IMR-90 (cell line): ENCODE measurements around the gene COL4A3. TPM values are rescaled to one million over a fixed set of nuclear protein-coding genes. Genes with fewer than 3 reads are reported as not detected.

Experiments used
- ATAC-seq: fragments of 200-7000 bp; cut with Tn5 transposase; 2 replicates; pipeline ENCODE4 v1.9.1; 2020; ENCODE audit warnings: low read depth, mild to moderate bottlenecking, moderate library complexity
- BruUV-seq: library from RNA; stranded (reverse); fragments of 400-500 nt; replicated peaks from 2 replicates; lab custom pipeline; 2021; lab: Mats Ljungman, UMichigan
- CTCF ChIA-PET: fragments of 300-600 bp; formaldehyde crosslinking; extraction: SDS; loops from one replicate; lab custom pipeline; 2021; ENCODE audit warnings: antibody characterized with exemption; lab: Yijun Ruan, JAX
- POLR2A ChIA-PET: fragments of 300-600 bp; sonication (Branson Sonifier 250); formaldehyde crosslinking; loops from one replicate; lab custom pipeline; 2022; ENCODE audit warnings: antibody characterized with exemption; ENCODE audit not compliant: unreplicated experiment; lab: Charles Lee
- DNase-seq: peaks from one replicate; pipeline ENCODE4 v3.0.0; 2013
- H2AFZ ChIP-seq: replicated peaks from 2 replicates; pipeline ENCODE3; 2013; ENCODE audit warnings: low read length, mild to moderate bottlenecking; ENCODE audit not compliant: poor library complexity
- H2AK5ac ChIP-seq: 2 replicates; pipeline ENCODE4 v1.6.1; 2013; ENCODE audit warnings: low read depth, low read length, inconsistent platforms
- H2AK9ac ChIP-seq: replicated peaks from 2 replicates; pipeline ENCODE3; 2013; ENCODE audit warnings: mild to moderate bottlenecking, low read depth, low read length, moderate library complexity; ENCODE audit not compliant: poor library complexity
- H2BK120ac ChIP-seq: 2 replicates; pipeline ENCODE4 v1.6.1; 2013; ENCODE audit warnings: low read depth, low read length, inconsistent platforms
- H2BK15ac ChIP-seq: 3 replicates; pipeline ENCODE4 v1.6.1; 2013; ENCODE audit warnings: low read depth, low read length, inconsistent platforms
- H2BK20ac ChIP-seq: 2 replicates; pipeline ENCODE4 v1.6.1; 2013; ENCODE audit warnings: low read depth, mild to moderate bottlenecking, inconsistent platforms, low read length, moderate library complexity
- H2BK5ac ChIP-seq: 2 replicates; pipeline ENCODE4 v1.6.1; 2013; ENCODE audit warnings: mild to moderate bottlenecking, low read depth, low read length, inconsistent platforms; ENCODE audit not compliant: poor library complexity, severe bottlenecking
- H3K14ac ChIP-seq: replicated peaks from 2 replicates; pipeline ENCODE4 v1.6.1; 2013; ENCODE audit warnings: low read depth, low read length, inconsistent platforms
- H3K18ac ChIP-seq: 2 replicates; pipeline ENCODE4 v1.6.1; 2013; ENCODE audit warnings: low read depth, low read length, control low read depth
- H3K23ac ChIP-seq: 2 replicates; pipeline ENCODE4 v1.6.1; 2013; ENCODE audit warnings: low read depth, low read length, inconsistent platforms
- H3K27ac ChIP-seq: 2 replicates; pipeline ENCODE4 v1.5.1; 2013; ENCODE audit warnings: mild to moderate bottlenecking, control low read depth, low read length; ENCODE audit not compliant: insufficient read depth
- H3K27me3 ChIP-seq: 2 replicates; pipeline ENCODE4 v1.6.1; 2013; ENCODE audit warnings: low read length; ENCODE audit not compliant: control insufficient read depth, insufficient read depth
- H3K36me3 ChIP-seq: 2 replicates; pipeline ENCODE4 v1.6.1; 2013; ENCODE audit warnings: low read length, mixed read lengths; ENCODE audit not compliant: control insufficient read depth, insufficient read depth
- H3K4ac ChIP-seq: 2 replicates; pipeline ENCODE4 v1.6.1; 2013; ENCODE audit warnings: low read depth, low read length, inconsistent platforms
- H3K4me1 ChIP-seq: 2 replicates; pipeline ENCODE4 v1.6.1; 2013; ENCODE audit warnings: low read length, mixed read lengths; ENCODE audit not compliant: control insufficient read depth, insufficient read depth
- H3K4me2 ChIP-seq: 2 replicates; pipeline ENCODE4 v1.6.1; 2013; ENCODE audit warnings: low read depth, mild to moderate bottlenecking, control low read depth, low read length, moderate library complexity
- H3K4me3 ChIP-seq: 2 replicates; pipeline ENCODE4 v1.5.1; 2013; ENCODE audit warnings: low read depth, mild to moderate bottlenecking, control low read depth, low read length, moderate library complexity; ENCODE audit not compliant: insufficient read depth
- H3K56ac ChIP-seq: 2 replicates; pipeline ENCODE4 v1.6.1; 2013; ENCODE audit warnings: low read length, inconsistent platforms; ENCODE audit not compliant: insufficient read depth; ENCODE audit errors: extremely low read depth
- H3K79me1 ChIP-seq, 2 experiments: 2 replicates each; pipeline ENCODE4 v1.6.1; 2013; ENCODE audit warnings: low read length in 2 of 2, inconsistent platforms in 1 of 2, low read depth in 1 of 2
- H3K9ac ChIP-seq: 2 replicates; pipeline ENCODE4 v1.6.1; 2013; ENCODE audit warnings: low read depth, low read length, control low read depth
- H3K9me1 ChIP-seq: 2 replicates; pipeline ENCODE4 v1.6.1; 2013; ENCODE audit warnings: low read length, inconsistent platforms; ENCODE audit not compliant: insufficient read depth
- H3K9me3 ChIP-seq: 2 replicates; pipeline ENCODE4 v1.6.1; 2013; ENCODE audit warnings: low read length; ENCODE audit not compliant: control insufficient read depth, insufficient read depth
- H4K20me1 ChIP-seq: 2 replicates; pipeline ENCODE4 v1.6.1; 2013; ENCODE audit warnings: low read length, inconsistent platforms; ENCODE audit not compliant: insufficient read depth
- H4K5ac ChIP-seq: 2 replicates; pipeline ENCODE4 v1.6.1; 2013; ENCODE audit warnings: mild to moderate bottlenecking, low read depth, low read length, control low read depth
- H4K8ac ChIP-seq, 2 experiments: 2 replicates each; pipeline ENCODE4 v1.6.1; 2013; ENCODE audit warnings: low read depth in 2 of 2, low read length in 2 of 2, control low read depth in 1 of 2, inconsistent platforms in 1 of 2
- H4K91ac ChIP-seq: 2 replicates; pipeline ENCODE4 v1.6.1; 2013; ENCODE audit warnings: low read depth, low read length, inconsistent platforms; ENCODE audit not compliant: insufficient read depth
- MAFK ChIP-seq: IDR thresholded peaks from 2 replicates; pipeline ENCODE4 v1.6.1; 2012; ENCODE audit warnings: low read depth, low read length, improper control_type of control experiment
- MXI1 ChIP-seq: IDR thresholded peaks from 2 replicates; pipeline ENCODE4 v1.6.1; 2012; ENCODE audit warnings: low read depth, mild to moderate bottlenecking, low read length, moderate library complexity, borderline replicate concordance
- WGBS, 2 experiments: methylation state at CpG; one replicate each; pipeline versions ENCODE4 v1.1.5 to v1.1.7; 2013; ENCODE audit warnings: missing lambda C conversion rate in 2 of 2; ENCODE audit not compliant: insufficient read length in 1 of 2; ENCODE audit errors: extremely low coverage in 2 of 2; 5-methylcytosine and 5-hydroxymethylcytosine counted together
- dilution Hi-C: fragments of 300-500 bp; cut with HindIII; formaldehyde crosslinking; loops from one replicate; pipeline ENCODE4 v1.14.3; 2018; ENCODE audit warnings: low sequenced_read_pairs; ENCODE audit not compliant: unreplicated experiment
- in situ Hi-C: fragments of 300-500 bp; cut with MboI; formaldehyde crosslinking; loops from 3 replicates; pipeline ENCODE4 v1.14.3; 2019; ENCODE audit warnings: low sequenced_read_pairs, inconsistent platforms, mixed read lengths
- intact Hi-C: fragments of 100-400 bp; cut with micrococcal nuclease; formaldehyde crosslinking; loops from 2 replicates; pipeline ENCODE4 v1.10.0; 2022
- polyA plus RNA-seq, 3 experiments: library from polyadenylated mRNA; depleted of rRNA; stranded (reverse); fragments of >200 nt; gene quantifications; 2 replicates each; pipeline ENCODE4 v1.2.3, GENCODE V29; 2012; ENCODE audit warnings: low replicate concordance in 1 of 3
- total RNA-seq: library from RNA; depleted of rRNA; stranded (reverse); fragments of >200 nt; gene quantifications from 2 replicates; pipeline ENCODE4 v1.2.3, GENCODE V29; 2012

The COL4A3 gene
- total and polyA plus RNA-seq, 2 of the 4 experiments (the other 2 are of a cell fraction) = not detected

- H3K14ac ChIP-seq = no peak overlapping the region
- H4K91ac ChIP-seq = no peak overlapping the region
- no peaks in the 10 kb centered on the region for H3K36me3 ChIP-seq
- H3K4me1 ChIP-seq = no peaks in the 10 kb centered on the region
- no peak overlapping the region for H3K27ac ChIP-seq
- H2BK15ac ChIP-seq = no peak overlapping the region
- no peak overlapping the region for H4K8ac ChIP-seq
- no peaks in the 10 kb centered on the region for H4K20me1 ChIP-seq
- POLR2A ChIA-PET = no interaction called here
- in situ Hi-C loops = no loop called here
- no peak for ATAC-seq
- H3K27me3 ChIP-seq = no peaks in the 10 kb centered on the region
- H3K56ac ChIP-seq = no peak overlapping the region
- H2AFZ ChIP-seq = no peak overlapping the region
- WGBS, 2 experiments = 93% methylated on average over 3 of the region's 4 CpGs; no CpG with 5 or more reads in 1 of the 2 experiments
- no peak overlapping the region for H3K4me3 ChIP-seq
- H3K9ac ChIP-seq = no peak overlapping the region
- no peak overlapping the region for H2BK5ac ChIP-seq
- TF ChIP-seq MXI1 = no peak
- TF ChIP-seq MAFK = no peak
- no peak overlapping the region for H4K5ac ChIP-seq
- no peak overlapping the region for H3K18ac ChIP-seq
- DNase-seq = no peak
- CTCF ChIA-PET = interaction anchor here (1.2 kb wide), 1 partner anchor 57 kb away, joined by 3 read pairs; no protein-coding TSS in a partner anchor
- no peak overlapping the region for H2AK9ac ChIP-seq
- dilution Hi-C loops = no loop called here
- no peak overlapping the region for H2BK120ac ChIP-seq
- H3K9me1 ChIP-seq = no peaks in the 10 kb centered on the region
- no peak overlapping the region for H3K4me2 ChIP-seq
- H2BK20ac ChIP-seq = no peak overlapping the region
- no peak overlapping the region for H3K23ac ChIP-seq
- H3K4ac ChIP-seq = no peak overlapping the region
- intact Hi-C loops = no loop called here
- no peaks in the 10 kb centered on the region for H3K9me3 ChIP-seq
- BruUV-seq = no TSS peak
- H2AK5ac ChIP-seq = no peak overlapping the region
- H3K79me1 ChIP-seq = no peaks in the 10 kb centered on the region
Observed at GRCh38 chr2:227295806-227296205, 131.4 kb downstream of the COL4A3 start.
